Nephron progenitor cell (in vitro differentiated cells): ENCODE data around the gene CARD10.
A peak's percentile ranks its signal among the peaks of the same experiment; 100 is the strongest.

ENCODE experiments used
- DNase-seq: peaks from one replicate; pipeline ENCODE4 v3.0.0; 2021
- H3K27ac Mint-ChIP-seq: 2 replicates; pipeline ENCODE4 v1.8.0; 2021; ENCODE audit warnings: mild to moderate bottlenecking, moderate library complexity, mixed read lengths
- H3K27me3 Mint-ChIP-seq: 2 replicates; pipeline ENCODE4 v1.8.0; 2021; ENCODE audit warnings: mild to moderate bottlenecking, low read depth, mixed read lengths; ENCODE audit not compliant: poor library complexity
- H3K36me3 Mint-ChIP-seq: 2 replicates; pipeline ENCODE4 v1.8.0; 2021; ENCODE audit warnings: low read depth, mixed read lengths
- H3K4me1 Mint-ChIP-seq: 2 replicates; pipeline ENCODE4 v1.8.0; 2021; ENCODE audit warnings: mixed read lengths
- H3K4me3 Mint-ChIP-seq: 2 replicates; pipeline ENCODE4 v1.8.0; 2021; ENCODE audit warnings: mild to moderate bottlenecking, moderate library complexity, mixed read lengths
- H3K9me3 Mint-ChIP-seq: 2 replicates; pipeline ENCODE4 v1.8.0; 2021; ENCODE audit warnings: mild to moderate bottlenecking, moderate library complexity, mixed read lengths
- CTCF ChIP-seq: fragments of 200-600 bp; sonication (generic); IDR thresholded peaks from 2 replicates; pipeline ENCODE4 v1.5.0; 2021; ENCODE audit warnings: antibody characterized with exemption

CARD10 gene

GRCh38 chr22:37484480-37485394 is 34.5 kb downstream of the CARD10 start:
- H3K36me3 Mint-ChIP-seq: no peaks in the 10 kb centered on the region
- no peak overlapping the region for H3K27ac Mint-ChIP-seq
- no peak overlapping the region for H3K4me3 Mint-ChIP-seq
- TF ChIP-seq CTCF: no peak
- DNase-seq: no peak
- peaks cover 65% of the 10 kb centered on the region for H3K4me1 Mint-ChIP-seq
- no peaks in the 10 kb centered on the region for H3K9me3 Mint-ChIP-seq
- H3K27me3 Mint-ChIP-seq: peaks cover 12% of the 10 kb centered on the region

- H3K4me1 Mint-ChIP-seq: peaks cover 48% of the 10 kb centered on the region
- TF ChIP-seq CTCF: no peak
- H3K36me3 Mint-ChIP-seq: no peaks in the 10 kb centered on the region
- H3K9me3 Mint-ChIP-seq: no peaks in the 10 kb centered on the region
- no peak overlapping the region for H3K27ac Mint-ChIP-seq
- no peak overlapping the region for H3K4me3 Mint-ChIP-seq
- no peak for DNase-seq
- H3K27me3 Mint-ChIP-seq: peaks cover 17% of the 10 kb centered on the region
Observed at GRCh38 chr22:37483050-37483449, 36.2 kb downstream of the CARD10 start.

- H3K9me3 Mint-ChIP-seq: no peaks in the 10 kb centered on the region
- peaks cover 17% of the 10 kb centered on the region for H3K27me3 Mint-ChIP-seq
- no peak for TF ChIP-seq CTCF
- H3K36me3 Mint-ChIP-seq: no peaks in the 10 kb centered on the region
- H3K4me1 Mint-ChIP-seq: peaks cover 43% of the 10 kb centered on the region
- no peak for DNase-seq
- H3K4me3 Mint-ChIP-seq: no peak overlapping the region
- H3K27ac Mint-ChIP-seq: peak overlapping the region; percentile 46
Observed at GRCh38 chr22:37482244-37482643, 37.0 kb downstream of the CARD10 start.

GRCh38 chr22:37481347-37481907 is 37.8 kb downstream of the CARD10 start:
- DNase-seq: no peak
- H3K27me3 Mint-ChIP-seq: peaks cover 18% of the 10 kb centered on the region
- TF ChIP-seq CTCF: no peak
- H3K4me1 Mint-ChIP-seq: peaks cover 35% of the 10 kb centered on the region
- H3K27ac Mint-ChIP-seq: no peak overlapping the region
- no peaks in the 10 kb centered on the region for H3K9me3 Mint-ChIP-seq
- no peaks in the 10 kb centered on the region for H3K36me3 Mint-ChIP-seq
- H3K4me3 Mint-ChIP-seq: no peak overlapping the region

GRCh38 chr22:37480387-37481346 is 38.5 kb downstream of the CARD10 start:
- Mint-ChIP-seq H3K36me3 (no peaks in the 10 kb centered on the region), H3K27me3 (peaks cover 24% of the 10 kb centered on the region), H3K9me3 (no peaks in the 10 kb centered on the region), H3K27ac (no peak overlapping the region), H3K4me3 (no peak overlapping the region), H3K4me1 (peaks cover 34% of the 10 kb centered on the region)
- no peak for TF ChIP-seq CTCF
- no peak for DNase-seq
